HEK293 (cell line): ENCODE measurements around the gene PKD2.

Experiments used
- CTCF ChIA-PET: fragments of 350-600 bp; formaldehyde crosslinking; extraction: SDS; loops from one replicate; lab custom pipeline; 2021; ENCODE audit warnings: antibody characterized with exemption; lab: Yijun Ruan, JAX
- POLR2A ChIA-PET: fragments of 300-600 bp; formaldehyde crosslinking; extraction: SDS; loops from one replicate; lab custom pipeline; 2020; ENCODE audit warnings: antibody characterized with exemption, inconsistent platforms; lab: Yijun Ruan, JAX
- H3K27ac ChIP-seq: fragments of 200-500 bp; sonication (Bioruptor generic); 2 replicates; pipeline ENCODE4 v1.5.1; 2014; ENCODE audit warnings: low read depth, low read length, control low read depth, inconsistent platforms; ENCODE audit errors: extremely low read depth
- H3K36me3 ChIP-seq, 2 experiments: fragments of 200-500 bp in 1 of 2; sonication (Bioruptor generic) in 1 of 2; 1 replicate in 1 of 2; 2 replicates in 1 of 2; pipeline ENCODE4 v1.5.1; 2014 to 2017; ENCODE audit warnings: inconsistent platforms in 2 of 2, low read length in 2 of 2; ENCODE audit not compliant: control insufficient read depth in 2 of 2, insufficient read depth in 1 of 2
- H3K4me1 ChIP-seq: fragments of 200-500 bp; sonication (Bioruptor generic); 2 replicates; pipeline ENCODE4 v1.5.1; 2014; ENCODE audit warnings: mild to moderate bottlenecking, low read length, inconsistent platforms; ENCODE audit not compliant: control insufficient read depth, insufficient read depth
- H3K4me3 ChIP-seq: 2 replicates; pipeline ENCODE4 v1.5.1; 2011; ENCODE audit warnings: low read depth, mild to moderate bottlenecking, control low read depth, low read length, moderate library complexity
- H3K9me3 ChIP-seq: fragments of 200-500 bp; sonication (Bioruptor generic); 2 replicates; pipeline ENCODE4 v1.5.1; 2014; ENCODE audit warnings: low read depth, low read length, inconsistent platforms; ENCODE audit not compliant: control insufficient read depth, insufficient read depth
- BCL6B ChIP-seq: fragments of 450-650 bp; formaldehyde crosslinking; IDR thresholded peaks from 2 replicates; pipeline ENCODE4 v1.5.1; 2017; ENCODE audit warnings: missing biosample characterization, missing genetic modification characterization
- OVOL3 ChIP-seq: fragments of 450-650 bp; formaldehyde crosslinking; IDR thresholded peaks from 2 replicates; pipeline ENCODE4 v1.5.1; 2016; ENCODE audit warnings: missing biosample characterization, missing genetic modification characterization
- PRDM6 ChIP-seq: fragments of 450-650 bp; formaldehyde crosslinking; IDR thresholded peaks from 2 replicates; pipeline ENCODE4 v1.5.1; 2017; ENCODE audit warnings: missing biosample characterization, missing genetic modification characterization
- ZBTB48 ChIP-seq: fragments of 450-650 bp; formaldehyde crosslinking; IDR thresholded peaks from 2 replicates; pipeline ENCODE4 v1.5.1; 2016; ENCODE audit warnings: missing biosample characterization, missing genetic modification characterization
- ZIC2 ChIP-seq: fragments of 450-650 bp; formaldehyde crosslinking; IDR thresholded peaks from 2 replicates; pipeline ENCODE4 v1.5.1; 2016; ENCODE audit warnings: missing biosample characterization, missing genetic modification characterization
- ZNF274 ChIP-seq, 2 experiments: fragments of 200-500 bp in 1 of 2; fragments of 450-650 bp in 1 of 2; sonication (Bioruptor generic) in 1 of 2; formaldehyde crosslinking in 1 of 2; IDR thresholded peaks; 2 replicates each; pipeline versions ENCODE4 v1.5.1 to v1.6.1; 2014 to 2016; ENCODE audit warnings: borderline replicate concordance in 1 of 2, inconsistent platforms in 1 of 2, low read length in 1 of 2, missing biosample characterization in 1 of 2, missing genetic modification characterization in 1 of 2
- ZNF324 ChIP-seq: fragments of 450-650 bp; formaldehyde crosslinking; IDR thresholded peaks from 2 replicates; pipeline ENCODE4 v1.5.1; 2016; ENCODE audit warnings: missing biosample characterization, missing genetic modification characterization
- ZNF416 ChIP-seq: fragments of 450-650 bp; formaldehyde crosslinking; IDR thresholded peaks from 2 replicates; pipeline ENCODE4 v1.5.1; 2016; ENCODE audit warnings: missing biosample characterization, missing genetic modification characterization
- ZNF555 ChIP-seq: fragments of 450-650 bp; formaldehyde crosslinking; conservative IDR thresholded peaks from 2 replicates; pipeline ENCODE4 v1.5.1; 2017; ENCODE audit warnings: missing biosample characterization, mild to moderate bottlenecking, missing genetic modification characterization, inconsistent platforms
- ZNF624 ChIP-seq: fragments of 450-650 bp; formaldehyde crosslinking; IDR thresholded peaks from 2 replicates; pipeline ENCODE4 v1.5.1; 2017; ENCODE audit warnings: missing biosample characterization, missing genetic modification characterization
- ZNF660 ChIP-seq: fragments of 450-650 bp; IDR thresholded peaks from 2 replicates; pipeline ENCODE4 v1.5.1; 2018; ENCODE audit warnings: missing biosample characterization, mild to moderate bottlenecking, missing genetic modification characterization
- ZNF670 ChIP-seq: fragments of 450-650 bp; formaldehyde crosslinking; IDR thresholded peaks from 2 replicates; pipeline ENCODE4 v1.5.1; 2016; ENCODE audit warnings: missing biosample characterization, missing genetic modification characterization, low read depth
- ZNF768 ChIP-seq: fragments of 450-650 bp; formaldehyde crosslinking; IDR thresholded peaks from 2 replicates; pipeline ENCODE4 v1.5.1; 2018; ENCODE audit warnings: missing biosample characterization, mild to moderate bottlenecking, missing genetic modification characterization
- ZNF843 ChIP-seq: fragments of 450-650 bp; formaldehyde crosslinking; IDR thresholded peaks from 2 replicates; pipeline ENCODE4 v1.5.1; 2016; ENCODE audit warnings: missing biosample characterization, missing genetic modification characterization
- ZXDB ChIP-seq: fragments of 450-650 bp; formaldehyde crosslinking; IDR thresholded peaks from 2 replicates; pipeline ENCODE4 v1.5.1; 2016; ENCODE audit warnings: missing biosample characterization, missing genetic modification characterization
- TF ChIP-seq, protein P1 (sequence below): fragments of 450-650 bp; formaldehyde crosslinking; IDR thresholded peaks from 2 replicates; pipeline ENCODE4 v1.5.1; 2016; ENCODE audit warnings: missing biosample characterization, missing genetic modification characterization, low read depth
- TF ChIP-seq, protein P2 (sequence below): fragments of 450-650 bp; formaldehyde crosslinking; IDR thresholded peaks from 2 replicates; pipeline ENCODE4 v1.5.1; 2016; ENCODE audit warnings: missing biosample characterization, missing genetic modification characterization
- TF ChIP-seq, protein P3 (sequence below): fragments of 450-650 bp; formaldehyde crosslinking; IDR thresholded peaks from 2 replicates; pipeline ENCODE4; 2016; ENCODE audit warnings: missing biosample characterization, missing genetic modification characterization

PKD2 gene

GRCh38 chr4:88062311-88062710, 54.9 kb downstream of the PKD2 start:
- Histone ChIP-seq H3K4me1 (no peaks in the 10 kb centered on the region), H3K4me3 (no peak overlapping the region), H3K27ac (no peak overlapping the region), H3K9me3 (no peaks in the 10 kb centered on the region), H3K36me3 (peaks cover 13 to 68% of the 10 kb centered on the region in 2 experiments; a peak in 2 of 3 replicates)
- TF ChIP-seq ZNF555 (tag by site-specific recombination) (no peak), ZNF768 (no peak), ZNF624 (tag by site-specific recombination) (no peak), ZXDB (tag by site-specific recombination) (no peak), BCL6B (tag by site-specific recombination) (no peak), ZBTB48 (no peak), PRDM6 (tag by site-specific recombination) (no peak), ZNF660 (no peak), ZNF670 (tag by site-specific recombination) (no peak), ZNF843 (tag by site-specific recombination) (no peak), ZIC2 (tag by site-specific recombination) (no peak), ZNF416 (tag by site-specific recombination) (no peak), OVOL3 (tag by site-specific recombination) (no peak), ZNF274 (IDR thresholded peaks at IDR 0.05; ENCODE audit: low read length) (no peak), ZNF274 (tag by site-specific recombination; IDR thresholded peaks at IDR 0.05; ENCODE audit: borderline replicate concordance) (no peak), ZNF324 (tag by site-specific recombination) (no peak)
- TF ChIP-seq, protein P1, sequence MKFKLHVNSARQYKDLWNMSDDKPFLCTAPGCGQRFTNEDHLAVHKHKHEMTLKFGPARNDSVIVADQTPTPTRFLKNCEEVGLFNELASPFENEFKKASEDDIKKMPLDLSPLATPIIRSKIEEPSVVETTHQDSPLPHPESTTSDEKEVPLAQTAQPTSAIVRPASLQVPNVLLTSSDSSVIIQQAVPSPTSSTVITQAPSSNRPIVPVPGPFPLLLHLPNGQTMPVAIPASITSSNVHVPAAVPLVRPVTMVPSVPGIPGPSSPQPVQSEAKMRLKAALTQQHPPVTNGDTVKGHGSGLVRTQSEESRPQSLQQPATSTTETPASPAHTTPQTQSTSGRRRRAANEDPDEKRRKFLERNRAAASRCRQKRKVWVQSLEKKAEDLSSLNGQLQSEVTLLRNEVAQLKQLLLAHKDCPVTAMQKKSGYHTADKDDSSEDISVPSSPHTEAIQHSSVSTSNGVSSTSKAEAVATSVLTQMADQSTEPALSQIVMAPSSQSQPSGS (tag by site-specific recombination) = no peak
- TF ChIP-seq, protein P2, sequence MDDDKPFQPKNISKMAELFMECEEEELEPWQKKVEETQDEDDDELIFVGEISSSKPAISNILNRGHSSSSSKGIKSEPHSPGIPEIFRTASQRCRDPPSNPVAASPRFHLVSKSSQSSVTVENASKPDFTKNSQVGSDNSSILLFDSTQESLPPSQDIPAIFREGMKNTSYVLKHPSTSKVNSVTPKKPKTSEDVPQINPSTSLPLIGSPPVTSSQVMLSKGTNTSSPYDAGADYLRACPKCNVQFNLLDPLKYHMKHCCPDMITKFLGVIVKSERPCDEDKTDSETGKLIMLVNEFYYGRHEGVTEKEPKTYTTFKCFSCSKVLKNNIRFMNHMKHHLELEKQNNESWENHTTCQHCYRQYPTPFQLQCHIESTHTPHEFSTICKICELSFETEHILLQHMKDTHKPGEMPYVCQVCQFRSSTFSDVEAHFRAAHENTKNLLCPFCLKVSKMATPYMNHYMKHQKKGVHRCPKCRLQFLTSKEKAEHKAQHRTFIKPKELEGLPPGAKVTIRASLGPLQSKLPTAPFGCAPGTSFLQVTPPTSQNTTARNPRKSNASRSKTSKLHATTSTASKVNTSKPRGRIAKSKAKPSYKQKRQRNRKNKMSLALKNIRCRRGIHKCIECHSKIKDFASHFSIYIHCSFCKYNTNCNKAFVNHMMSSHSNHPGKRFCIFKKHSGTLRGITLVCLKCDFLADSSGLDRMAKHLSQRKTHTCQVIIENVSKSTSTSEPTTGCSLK (tag by site-specific recombination) = no peak
- TF ChIP-seq, protein P3, sequence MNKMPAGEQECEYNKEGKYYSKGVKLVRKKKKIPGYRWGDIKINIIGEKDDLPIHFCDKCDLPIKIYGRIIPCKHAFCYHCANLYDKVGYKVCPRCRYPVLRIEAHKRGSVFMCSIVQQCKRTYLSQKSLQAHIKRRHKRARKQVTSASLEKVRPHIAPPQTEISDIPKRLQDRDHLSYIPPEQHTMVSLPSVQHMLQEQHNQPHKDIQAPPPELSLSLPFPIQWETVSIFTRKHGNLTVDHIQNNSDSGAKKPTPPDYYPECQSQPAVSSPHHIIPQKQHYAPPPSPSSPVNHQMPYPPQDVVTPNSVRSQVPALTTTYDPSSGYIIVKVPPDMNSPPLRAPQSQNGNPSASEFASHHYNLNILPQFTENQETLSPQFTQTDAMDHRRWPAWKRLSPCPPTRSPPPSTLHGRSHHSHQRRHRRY (tag by site-specific recombination) = no peak
- CTCF ChIA-PET = no interaction called here
- POLR2A ChIA-PET = interaction anchor here (0.6 kb wide), 1 partner anchor 67 kb away, joined by 4 read pairs; no protein-coding TSS in a partner anchor
